Measurements from ENCODE around the gene GALNTL6.

- TF ChIP-seq, protein P1, sequence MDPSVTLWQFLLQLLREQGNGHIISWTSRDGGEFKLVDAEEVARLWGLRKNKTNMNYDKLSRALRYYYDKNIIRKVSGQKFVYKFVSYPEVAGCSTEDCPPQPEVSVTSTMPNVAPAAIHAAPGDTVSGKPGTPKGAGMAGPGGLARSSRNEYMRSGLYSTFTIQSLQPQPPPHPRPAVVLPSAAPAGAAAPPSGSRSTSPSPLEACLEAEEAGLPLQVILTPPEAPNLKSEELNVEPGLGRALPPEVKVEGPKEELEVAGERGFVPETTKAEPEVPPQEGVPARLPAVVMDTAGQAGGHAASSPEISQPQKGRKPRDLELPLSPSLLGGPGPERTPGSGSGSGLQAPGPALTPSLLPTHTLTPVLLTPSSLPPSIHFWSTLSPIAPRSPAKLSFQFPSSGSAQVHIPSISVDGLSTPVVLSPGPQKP (IDR thresholded peaks at IDR 0.05; ENCODE audit: borderline replicate concordance, low read depth, low read length), result no peak
- TF ChIP-seq, protein P2, sequence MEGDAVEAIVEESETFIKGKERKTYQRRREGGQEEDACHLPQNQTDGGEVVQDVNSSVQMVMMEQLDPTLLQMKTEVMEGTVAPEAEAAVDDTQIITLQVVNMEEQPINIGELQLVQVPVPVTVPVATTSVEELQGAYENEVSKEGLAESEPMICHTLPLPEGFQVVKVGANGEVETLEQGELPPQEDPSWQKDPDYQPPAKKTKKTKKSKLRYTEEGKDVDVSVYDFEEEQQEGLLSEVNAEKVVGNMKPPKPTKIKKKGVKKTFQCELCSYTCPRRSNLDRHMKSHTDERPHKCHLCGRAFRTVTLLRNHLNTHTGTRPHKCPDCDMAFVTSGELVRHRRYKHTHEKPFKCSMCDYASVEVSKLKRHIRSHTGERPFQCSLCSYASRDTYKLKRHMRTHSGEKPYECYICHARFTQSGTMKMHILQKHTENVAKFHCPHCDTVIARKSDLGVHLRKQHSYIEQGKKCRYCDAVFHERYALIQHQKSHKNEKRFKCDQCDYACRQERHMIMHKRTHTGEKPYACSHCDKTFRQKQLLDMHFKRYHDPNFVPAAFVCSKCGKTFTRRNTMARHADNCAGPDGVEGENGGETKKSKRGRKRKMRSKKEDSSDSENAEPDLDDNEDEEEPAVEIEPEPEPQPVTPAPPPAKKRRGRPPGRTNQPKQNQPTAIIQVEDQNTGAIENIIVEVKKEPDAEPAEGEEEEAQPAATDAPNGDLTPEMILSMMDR (conservative IDR thresholded peaks at IDR 0.05; ENCODE audit: low read depth, low read length), result no peak
- TF ChIP-seq RFX5 (IDR thresholded peaks at IDR 0.05; ENCODE audit: low read depth, low read length) (no peak), RAD21 (IDR thresholded peaks at IDR 0.05; ENCODE audit: low read length) (no peak), POLR2A (IDR thresholded peaks at IDR 0.05; ENCODE audit: low read depth, low read length) (no peak), USF2 (IDR thresholded peaks at IDR 0.05; ENCODE audit: low read depth, low read length) (no peak), BHLHE40 (IDR thresholded peaks at IDR 0.05; ENCODE audit: low read depth, low read length) (no peak)
Observed at GRCh38 chr4:172379834-172380233, 566.6 kb downstream of the GALNTL6 start.
